ENCODE measurements around the gene CTSE.

CTSE gene

GRCh38 chr1:206011057-206011456, 12.6 kb downstream of the CTSE start:
- TF ChIP-seq, protein P1, sequence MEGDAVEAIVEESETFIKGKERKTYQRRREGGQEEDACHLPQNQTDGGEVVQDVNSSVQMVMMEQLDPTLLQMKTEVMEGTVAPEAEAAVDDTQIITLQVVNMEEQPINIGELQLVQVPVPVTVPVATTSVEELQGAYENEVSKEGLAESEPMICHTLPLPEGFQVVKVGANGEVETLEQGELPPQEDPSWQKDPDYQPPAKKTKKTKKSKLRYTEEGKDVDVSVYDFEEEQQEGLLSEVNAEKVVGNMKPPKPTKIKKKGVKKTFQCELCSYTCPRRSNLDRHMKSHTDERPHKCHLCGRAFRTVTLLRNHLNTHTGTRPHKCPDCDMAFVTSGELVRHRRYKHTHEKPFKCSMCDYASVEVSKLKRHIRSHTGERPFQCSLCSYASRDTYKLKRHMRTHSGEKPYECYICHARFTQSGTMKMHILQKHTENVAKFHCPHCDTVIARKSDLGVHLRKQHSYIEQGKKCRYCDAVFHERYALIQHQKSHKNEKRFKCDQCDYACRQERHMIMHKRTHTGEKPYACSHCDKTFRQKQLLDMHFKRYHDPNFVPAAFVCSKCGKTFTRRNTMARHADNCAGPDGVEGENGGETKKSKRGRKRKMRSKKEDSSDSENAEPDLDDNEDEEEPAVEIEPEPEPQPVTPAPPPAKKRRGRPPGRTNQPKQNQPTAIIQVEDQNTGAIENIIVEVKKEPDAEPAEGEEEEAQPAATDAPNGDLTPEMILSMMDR (IDR thresholded peaks at IDR 0.05; ENCODE audit: extremely low read depth, insufficient read depth, missing control alignments): no peak
- no peak for DNase-seq (ENCODE audit: low spot score)
- in situ Hi-C loops (cut with MboI; ENCODE audit: low pct_unique_long_range_greater_than_20kb, low sequenced_read_pairs, unreplicated experiment): no loop called here

DNA sequence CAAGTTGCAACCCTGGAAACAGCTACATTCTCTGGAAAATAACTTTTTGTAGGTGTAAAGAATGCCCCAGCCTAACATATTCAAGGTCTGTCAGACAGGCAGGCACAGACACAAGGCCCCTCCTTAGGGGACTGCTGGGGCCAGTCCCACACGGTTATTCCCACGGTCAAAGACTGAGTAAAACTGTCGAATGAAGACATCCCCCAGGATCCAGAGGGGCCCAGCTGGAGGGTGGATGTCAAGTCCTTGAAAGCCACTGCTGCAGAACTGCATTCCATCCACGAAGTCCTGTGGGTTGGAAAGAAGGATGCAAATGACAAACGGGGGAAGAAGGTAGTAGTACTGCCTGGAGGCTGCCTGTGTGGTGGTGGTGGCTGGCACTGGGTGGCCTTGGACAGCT, 13.6 kb downstream of the CTSE start:
- TF ChIP-seq, protein P1 (IDR thresholded peaks at IDR 0.05; ENCODE audit: extremely low read depth, insufficient read depth, missing control alignments): no peak
- DNase-seq (ENCODE audit: low spot score): no peak
- in situ Hi-C loops (cut with MboI; ENCODE audit: low pct_unique_long_range_greater_than_20kb, low sequenced_read_pairs, unreplicated experiment): no loop called here

GRCh38 chr1:206006946-206007345, 16.7 kb downstream of the CTSE start:
- DNase-seq (ENCODE audit: low spot score): no peak
- in situ Hi-C loops (cut with MboI; ENCODE audit: low pct_unique_long_range_greater_than_20kb, low sequenced_read_pairs, unreplicated experiment): no loop called here
- TF ChIP-seq, protein P1 (IDR thresholded peaks at IDR 0.05; ENCODE audit: extremely low read depth, insufficient read depth, missing control alignments): no peak

DNA sequence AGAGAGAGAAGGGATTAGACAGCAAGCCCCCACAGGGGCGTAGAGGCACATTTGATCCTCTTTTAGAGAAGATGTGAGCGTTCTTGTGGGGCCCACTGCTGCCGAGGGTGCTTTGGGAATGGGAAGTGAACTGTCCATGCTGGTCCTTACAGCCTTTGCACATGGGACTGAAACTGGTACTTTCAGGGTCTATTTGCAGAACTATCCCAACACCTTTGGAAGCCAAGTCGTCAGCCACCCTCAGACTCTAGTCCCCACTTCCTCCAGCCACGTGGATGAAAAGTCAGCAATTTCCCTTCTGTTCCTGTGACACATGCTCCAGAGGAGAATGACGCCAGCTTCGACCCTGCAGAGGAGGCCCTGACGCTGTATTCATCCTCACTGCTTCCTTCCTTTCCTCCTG, 17.9 kb downstream of the CTSE start:
- no peak for DNase-seq (ENCODE audit: low spot score)
- in situ Hi-C loops (cut with MboI; ENCODE audit: low pct_unique_long_range_greater_than_20kb, low sequenced_read_pairs, unreplicated experiment): no loop called here
- TF ChIP-seq, protein P1 (IDR thresholded peaks at IDR 0.05; ENCODE audit: extremely low read depth, insufficient read depth, missing control alignments): no peak

GRCh38 chr1:206005234-206005633, 18.5 kb downstream of the CTSE start:
- TF ChIP-seq, protein P1 (IDR thresholded peaks at IDR 0.05; ENCODE audit: extremely low read depth, insufficient read depth, missing control alignments): no peak
- in situ Hi-C loops (cut with MboI; ENCODE audit: low pct_unique_long_range_greater_than_20kb, low sequenced_read_pairs, unreplicated experiment): no loop called here

GRCh38 chr1:206004826-206005225, 18.9 kb downstream of the CTSE start:
- in situ Hi-C loops (cut with MboI; ENCODE audit: low pct_unique_long_range_greater_than_20kb, low sequenced_read_pairs, unreplicated experiment): no loop called here
- TF ChIP-seq, protein P1 (IDR thresholded peaks at IDR 0.05; ENCODE audit: extremely low read depth, insufficient read depth, missing control alignments): no peak
- DNase-seq (ENCODE audit: low spot score): no peak

More at GRCh38 chr1:206005234-206005633, 18.5 kb downstream of the CTSE start:
- DNase-seq (ENCODE audit: low spot score): no peak
